GM13977 (cell line): ENCODE data around the gene SLCO4A1.

ENCODE experiments used
- DNase-seq: peaks from one replicate; pipeline ENCODE4 v3.0.0; 2012; ENCODE audit warnings: low spot score
- in situ Hi-C: fragments of 300-500 bp; cut with MboI; formaldehyde crosslinking; loops from one replicate; pipeline ENCODE4 v1.12.0; 2022; ENCODE audit warnings: low sequenced_read_pairs, low pct_unique_long_range_greater_than_20kb, mixed read lengths, inconsistent platforms; ENCODE audit not compliant: unreplicated experiment
- TF ChIP-seq, protein P1 (sequence below): IDR thresholded peaks from 2 replicates; pipeline ENCODE4 v1.5.1; 2012; ENCODE audit warnings: mild to moderate bottlenecking, control low read depth; ENCODE audit not compliant: insufficient read depth; ENCODE audit errors: extremely low read depth, missing control alignments

The SLCO4A1 gene

DNA sequence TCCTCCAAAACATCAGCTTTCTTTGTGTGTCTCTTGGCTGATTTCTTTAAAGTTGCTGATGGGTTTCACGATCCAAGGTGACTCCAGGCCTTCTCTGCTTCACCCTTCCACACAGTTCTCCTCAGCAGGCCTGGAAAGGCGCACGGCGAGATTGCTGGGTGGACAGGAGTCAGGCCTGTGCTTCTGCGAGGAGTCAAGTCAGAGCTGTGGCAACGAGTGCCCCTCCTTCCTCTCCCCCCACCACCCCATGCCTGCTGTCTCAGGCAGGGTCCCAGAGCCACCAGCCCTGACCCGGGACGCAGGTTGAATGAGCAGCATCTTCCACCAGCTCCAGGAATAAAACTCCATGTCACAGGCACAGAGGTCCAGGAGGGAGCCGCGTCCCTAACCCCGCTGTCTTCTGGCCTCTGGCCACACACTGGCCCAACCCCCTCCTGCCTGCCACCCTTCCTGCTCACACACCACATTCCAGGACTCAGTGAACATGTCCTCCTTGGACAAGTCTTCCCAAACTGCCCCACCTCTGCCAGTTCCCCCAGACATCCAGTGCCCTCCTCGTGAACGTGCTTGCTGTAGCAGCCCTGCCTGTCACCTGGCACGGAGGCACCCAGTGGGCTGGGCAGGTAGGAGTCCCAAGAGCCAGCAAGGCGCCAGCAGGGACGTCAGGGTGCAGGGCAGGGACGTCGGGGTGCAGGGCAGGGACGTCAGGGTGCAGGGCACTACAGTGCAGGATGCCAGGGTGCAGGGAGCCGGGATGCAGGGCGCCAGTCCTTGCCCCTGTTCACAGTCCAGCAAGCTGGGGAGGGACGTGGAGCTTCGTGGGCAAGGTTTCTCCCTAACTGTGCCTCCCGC, 59.1 kb downstream of the SLCO4A1 start:
- in situ Hi-C loops, result no loop called here
- no peak for DNase-seq
- TF ChIP-seq, protein P1, sequence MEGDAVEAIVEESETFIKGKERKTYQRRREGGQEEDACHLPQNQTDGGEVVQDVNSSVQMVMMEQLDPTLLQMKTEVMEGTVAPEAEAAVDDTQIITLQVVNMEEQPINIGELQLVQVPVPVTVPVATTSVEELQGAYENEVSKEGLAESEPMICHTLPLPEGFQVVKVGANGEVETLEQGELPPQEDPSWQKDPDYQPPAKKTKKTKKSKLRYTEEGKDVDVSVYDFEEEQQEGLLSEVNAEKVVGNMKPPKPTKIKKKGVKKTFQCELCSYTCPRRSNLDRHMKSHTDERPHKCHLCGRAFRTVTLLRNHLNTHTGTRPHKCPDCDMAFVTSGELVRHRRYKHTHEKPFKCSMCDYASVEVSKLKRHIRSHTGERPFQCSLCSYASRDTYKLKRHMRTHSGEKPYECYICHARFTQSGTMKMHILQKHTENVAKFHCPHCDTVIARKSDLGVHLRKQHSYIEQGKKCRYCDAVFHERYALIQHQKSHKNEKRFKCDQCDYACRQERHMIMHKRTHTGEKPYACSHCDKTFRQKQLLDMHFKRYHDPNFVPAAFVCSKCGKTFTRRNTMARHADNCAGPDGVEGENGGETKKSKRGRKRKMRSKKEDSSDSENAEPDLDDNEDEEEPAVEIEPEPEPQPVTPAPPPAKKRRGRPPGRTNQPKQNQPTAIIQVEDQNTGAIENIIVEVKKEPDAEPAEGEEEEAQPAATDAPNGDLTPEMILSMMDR, result no peak

DNA sequence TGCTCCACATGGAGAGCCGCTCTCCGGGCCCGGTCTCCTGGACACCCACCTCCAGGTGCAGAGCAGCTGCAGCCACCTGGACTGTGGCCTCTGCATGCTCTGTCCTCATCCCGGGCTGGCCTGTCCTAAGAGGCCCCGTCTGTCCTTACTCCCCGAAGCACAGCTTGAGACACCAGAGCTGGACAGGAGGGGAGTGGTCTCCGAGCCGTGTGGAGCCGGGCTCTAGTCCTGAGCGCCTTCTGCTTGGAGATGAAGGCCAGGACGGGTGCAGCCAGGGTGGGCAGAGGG, 59.7 kb downstream of the SLCO4A1 start:
- TF ChIP-seq, protein P1, result no peak
- in situ Hi-C loops, result no loop called here
- DNase-seq, result no peak

DNA sequence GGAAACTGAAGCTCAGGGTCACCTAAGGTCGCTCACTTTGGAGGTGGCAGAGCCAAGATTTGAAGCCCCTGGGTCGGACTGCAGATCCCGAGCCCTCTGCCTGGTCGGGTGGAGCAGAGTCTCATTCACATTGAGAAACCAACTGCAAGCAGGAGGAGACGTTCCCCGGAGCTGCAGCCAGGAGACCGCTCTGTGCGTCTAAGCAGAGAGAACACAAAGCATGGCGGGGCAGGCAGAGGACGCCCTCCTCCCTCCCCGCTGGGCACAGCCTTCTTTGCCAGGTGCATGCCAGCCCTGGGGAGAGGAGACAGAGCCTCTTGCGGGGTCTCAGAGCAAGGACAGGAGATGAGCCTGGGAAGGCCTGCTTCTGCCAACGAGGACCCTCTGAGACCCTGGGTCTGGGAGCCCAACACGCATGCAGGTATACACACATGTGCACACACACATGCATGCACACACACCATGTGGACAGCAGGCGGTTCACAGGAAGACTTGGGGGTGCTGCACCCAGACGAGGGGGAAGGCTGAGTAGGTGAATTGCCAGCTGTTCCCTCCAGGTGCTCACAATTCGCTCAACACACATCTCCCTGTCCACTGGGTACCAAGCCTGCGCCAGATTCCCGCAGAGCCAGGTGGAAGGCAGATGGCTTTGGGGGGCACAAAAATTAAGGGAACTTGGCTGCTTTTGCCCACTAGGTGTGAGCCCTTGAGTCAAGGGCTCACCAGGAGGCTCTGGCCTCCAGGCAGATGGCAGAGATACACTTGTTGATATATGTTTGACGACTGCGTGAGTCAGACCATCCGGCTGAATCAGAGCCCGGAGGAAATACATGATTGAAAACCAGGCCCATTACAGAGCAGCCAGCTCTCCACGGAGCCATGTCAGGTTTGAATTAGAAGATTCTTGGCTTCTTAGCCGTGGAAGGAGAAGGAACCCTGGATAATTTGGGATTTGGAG, 60.9 kb downstream of the SLCO4A1 start:
- TF ChIP-seq, protein P1, result no peak
- no peak for DNase-seq

DNA sequence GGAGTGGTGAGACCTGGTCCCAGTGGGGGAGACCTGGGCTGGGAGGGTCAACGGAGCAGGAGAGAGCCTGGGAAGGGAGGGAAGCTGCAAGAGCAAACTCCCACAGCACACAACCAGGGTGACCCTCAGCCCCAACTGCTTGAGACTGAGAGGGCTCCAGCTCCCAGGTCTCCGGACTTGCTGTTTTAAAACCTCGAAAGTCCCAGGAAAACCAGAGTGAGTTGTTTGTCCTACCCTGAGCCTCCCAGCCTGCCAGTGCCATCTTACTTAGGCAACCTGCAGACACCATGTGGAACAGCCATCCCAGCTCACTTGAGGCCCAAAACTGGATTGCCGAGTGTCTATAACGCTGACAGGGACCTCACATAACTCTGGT, 61.5 kb downstream of the SLCO4A1 start:
- in situ Hi-C loops, result no loop called here
- no peak for DNase-seq

More for the DNA sequence above, 60.9 kb downstream of the SLCO4A1 start:
- in situ Hi-C loops, result no loop called here

DNA sequence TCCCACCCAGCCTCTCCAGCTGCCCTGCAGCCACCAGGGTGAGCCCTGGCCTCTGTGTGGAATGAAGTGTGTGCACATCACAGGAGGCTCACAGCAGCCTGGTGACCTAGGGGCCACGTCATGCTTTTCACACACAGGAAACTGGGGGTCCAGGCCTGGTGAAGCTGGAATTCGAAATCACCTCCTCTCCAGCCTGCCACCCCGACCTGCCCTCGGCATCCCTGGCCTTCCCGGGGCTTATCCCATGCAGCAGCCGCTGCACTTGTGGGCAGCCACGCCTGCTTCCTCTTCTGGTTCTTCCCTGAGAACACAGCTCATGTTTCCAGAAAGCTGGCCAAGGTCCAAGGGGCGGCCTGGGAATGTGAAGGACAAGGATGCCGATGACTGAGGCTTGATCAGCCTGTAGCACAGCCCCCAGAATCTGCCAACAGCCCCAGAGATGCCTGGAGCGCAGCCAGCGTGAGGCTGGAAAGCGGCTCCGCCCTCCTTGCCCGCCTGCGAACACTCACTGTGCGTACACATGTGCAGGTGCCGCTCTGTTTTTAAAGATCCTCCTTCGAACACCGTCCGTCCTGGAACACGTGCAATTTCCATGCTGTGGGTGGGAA, 62.1 kb downstream of the SLCO4A1 start:
- TF ChIP-seq, protein P1, result no peak
- in situ Hi-C loops, result no loop called here
- DNase-seq, result no peak

More for the DNA sequence above, 61.5 kb downstream of the SLCO4A1 start:
- TF ChIP-seq, protein P1, result no peak

DNA sequence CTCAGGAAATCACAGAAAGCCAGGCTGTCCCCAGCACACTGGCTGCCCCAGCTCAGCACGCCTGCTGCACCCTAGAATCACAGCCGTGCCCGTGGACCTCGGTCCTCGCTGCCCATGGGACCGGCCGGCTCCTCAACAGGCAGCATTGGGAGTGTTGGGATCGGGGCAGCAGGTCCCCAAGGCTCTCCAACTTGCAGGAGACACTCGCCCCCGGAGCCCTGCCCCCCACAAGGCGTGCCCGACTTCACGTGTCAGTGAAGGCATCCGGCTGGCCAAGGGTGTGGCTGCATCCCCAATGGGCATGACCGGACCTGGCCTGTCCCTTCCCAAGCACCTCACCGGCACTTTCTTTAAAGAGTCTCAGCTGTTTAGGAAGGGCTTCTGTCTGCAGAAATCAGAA, 63.3 kb downstream of the SLCO4A1 start:
- in situ Hi-C loops, result no loop called here
- DNase-seq, result no peak

More for the DNA sequence above, 63.3 kb downstream of the SLCO4A1 start:
- TF ChIP-seq, protein P1, result no peak
